ENCODE data around the gene SNX1. TPM values are rescaled to one million over a fixed set of nuclear protein-coding genes. Genes with fewer than 3 reads are reported as not detected.

SNX1 gene, protein sequence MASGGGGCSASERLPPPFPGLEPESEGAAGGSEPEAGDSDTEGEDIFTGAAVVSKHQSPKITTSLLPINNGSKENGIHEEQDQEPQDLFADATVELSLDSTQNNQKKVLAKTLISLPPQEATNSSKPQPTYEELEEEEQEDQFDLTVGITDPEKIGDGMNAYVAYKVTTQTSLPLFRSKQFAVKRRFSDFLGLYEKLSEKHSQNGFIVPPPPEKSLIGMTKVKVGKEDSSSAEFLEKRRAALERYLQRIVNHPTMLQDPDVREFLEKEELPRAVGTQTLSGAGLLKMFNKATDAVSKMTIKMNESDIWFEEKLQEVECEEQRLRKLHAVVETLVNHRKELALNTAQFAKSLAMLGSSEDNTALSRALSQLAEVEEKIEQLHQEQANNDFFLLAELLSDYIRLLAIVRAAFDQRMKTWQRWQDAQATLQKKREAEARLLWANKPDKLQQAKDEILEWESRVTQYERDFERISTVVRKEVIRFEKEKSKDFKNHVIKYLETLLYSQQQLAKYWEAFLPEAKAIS
- total RNA-seq: 100 to 1,000 TPM; 116 to 125 TPM

DNA sequence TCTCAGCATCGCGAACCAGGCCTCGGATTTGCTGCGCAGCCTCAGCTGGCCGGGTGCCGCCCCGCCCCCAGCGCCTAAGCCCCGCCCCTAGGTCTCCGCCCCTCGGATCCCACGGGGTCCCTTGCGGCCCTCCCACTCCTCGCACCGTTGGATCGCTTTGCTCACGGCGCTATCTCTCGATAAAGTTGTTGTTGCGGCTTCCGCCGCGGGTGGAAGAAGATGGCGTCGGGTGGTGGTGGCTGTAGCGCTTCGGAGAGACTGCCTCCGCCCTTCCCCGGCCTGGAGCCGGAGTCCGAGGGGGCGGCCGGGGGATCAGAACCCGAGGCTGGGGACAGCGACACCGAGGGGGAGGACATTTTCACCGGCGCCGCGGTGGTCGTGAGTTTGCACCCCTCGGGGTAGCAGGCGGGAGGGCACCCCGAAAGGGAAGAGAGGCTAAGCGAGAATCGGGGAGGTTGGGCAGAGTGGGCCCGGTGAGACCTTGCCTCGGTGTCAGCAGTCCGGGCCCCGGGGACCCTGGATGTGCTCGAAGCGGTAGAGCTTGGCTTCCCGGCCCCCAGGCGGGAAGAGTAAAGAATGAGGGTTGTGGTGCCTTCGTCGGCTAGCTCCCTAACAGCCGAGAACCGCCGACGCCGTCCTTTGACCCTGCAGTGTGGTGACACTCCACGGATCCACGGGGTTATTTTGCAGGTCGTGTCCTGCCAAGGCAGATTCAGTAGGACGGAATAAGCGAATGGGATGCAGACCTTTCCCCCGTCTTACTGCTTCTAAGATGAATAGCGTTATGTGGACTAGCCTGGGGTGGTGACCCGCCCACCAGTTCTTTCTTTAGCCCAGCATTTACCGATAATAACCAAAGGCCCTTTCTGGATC is at the start of gene SNX1:
Gene SNX1 (plus strand): TSS at position 188 of the 873 bp plus-strand sequence. CDS start 32 bp downstream, at position 220.
- intact Hi-C loops (cut with DNase I): loop anchor here (5.0 kb wide), 1 partner anchor 56 kb away; the partner anchor contains the start of gene SNX22
- Histone ChIP-seq H3K27ac (peak within 1 kb of the TSS; percentile 46), H3K4me1 (peaks cover 22% of the 10 kb centered on the region), H3K9ac (ENCODE audit: low read depth in 2 of 2, low read length in 2 of 2) (peak within 1 kb of the TSS; percentile 88 to 97), H3K4me3 (peak within 1 kb of the TSS; percentile 66), H3K9me3 (no peaks in the 10 kb centered on the region), H3K27me3 (no peaks in the 10 kb centered on the region), H3K36me3 (no peaks in the 10 kb centered on the region)
- peak; percentile 95 for DNase-seq
- TF ChIP-seq, protein P1, sequence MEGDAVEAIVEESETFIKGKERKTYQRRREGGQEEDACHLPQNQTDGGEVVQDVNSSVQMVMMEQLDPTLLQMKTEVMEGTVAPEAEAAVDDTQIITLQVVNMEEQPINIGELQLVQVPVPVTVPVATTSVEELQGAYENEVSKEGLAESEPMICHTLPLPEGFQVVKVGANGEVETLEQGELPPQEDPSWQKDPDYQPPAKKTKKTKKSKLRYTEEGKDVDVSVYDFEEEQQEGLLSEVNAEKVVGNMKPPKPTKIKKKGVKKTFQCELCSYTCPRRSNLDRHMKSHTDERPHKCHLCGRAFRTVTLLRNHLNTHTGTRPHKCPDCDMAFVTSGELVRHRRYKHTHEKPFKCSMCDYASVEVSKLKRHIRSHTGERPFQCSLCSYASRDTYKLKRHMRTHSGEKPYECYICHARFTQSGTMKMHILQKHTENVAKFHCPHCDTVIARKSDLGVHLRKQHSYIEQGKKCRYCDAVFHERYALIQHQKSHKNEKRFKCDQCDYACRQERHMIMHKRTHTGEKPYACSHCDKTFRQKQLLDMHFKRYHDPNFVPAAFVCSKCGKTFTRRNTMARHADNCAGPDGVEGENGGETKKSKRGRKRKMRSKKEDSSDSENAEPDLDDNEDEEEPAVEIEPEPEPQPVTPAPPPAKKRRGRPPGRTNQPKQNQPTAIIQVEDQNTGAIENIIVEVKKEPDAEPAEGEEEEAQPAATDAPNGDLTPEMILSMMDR (IDR thresholded peaks at IDR 0.05): no peak

DNA sequence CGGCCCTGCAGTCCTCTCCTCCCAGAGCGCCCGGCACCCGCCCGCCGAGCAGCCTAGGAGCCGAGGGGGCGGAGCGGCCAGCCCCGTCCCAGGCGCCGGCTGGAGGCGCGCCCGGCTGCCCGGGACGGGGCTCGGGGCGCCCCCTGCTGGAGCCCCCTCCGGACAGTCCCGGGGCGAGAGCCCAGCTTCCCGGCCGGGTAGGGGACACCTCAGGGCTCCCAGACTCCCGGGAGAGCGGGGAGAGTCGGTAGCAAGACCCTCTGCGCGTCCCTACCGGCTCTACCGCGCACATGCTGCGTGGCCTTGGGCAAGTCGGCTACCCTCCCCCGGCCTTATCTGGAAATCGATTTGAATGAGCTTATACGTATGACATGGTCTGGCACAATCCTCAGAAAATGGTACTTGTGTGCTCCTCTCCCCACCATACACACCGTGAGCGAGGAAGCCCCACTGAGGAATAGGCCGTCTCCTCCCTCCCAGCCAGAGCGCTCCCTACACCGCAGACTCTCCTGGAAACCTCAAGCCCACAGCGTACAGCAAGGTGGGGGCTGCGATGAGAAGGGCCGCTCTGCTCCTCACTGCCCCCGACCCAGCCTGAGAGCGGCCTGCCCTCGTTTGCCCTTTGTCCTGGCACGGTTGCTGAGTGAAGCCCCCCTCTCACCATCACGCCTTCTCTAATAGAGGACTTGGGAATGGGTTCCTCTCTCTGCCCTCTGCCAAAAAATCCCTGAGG is 49.2 kb upstream of the SNX1 start, which contains the start of gene DAPK2:
Gene DAPK2 (minus strand): TSS at position 65 of the 733 bp plus-strand sequence. CDS start 6,224 bp downstream, outside the sequence.
- DNase-seq: peak; percentile 78
- Histone ChIP-seq H3K36me3 (no peaks in the 10 kb centered on the region), H3K4me3 (peak within 1 kb of the TSS; percentile 66), H3K27me3 (no peaks in the 10 kb centered on the region), H3K9me3 (no peaks in the 10 kb centered on the region), H3K27ac (no peak within 1 kb of the TSS), H3K4me1 (peaks cover 12% of the 10 kb centered on the region), H3K9ac (ENCODE audit: low read depth in 2 of 2, low read length in 2 of 2) (peak within 1 kb of the TSS; percentile 77 to 89)
- TF ChIP-seq, protein P1 (IDR thresholded peaks at IDR 0.05): peak; percentile 78
- intact Hi-C loops (cut with DNase I): loop anchor here (5.0 kb wide), 2 partner anchors 99 to 294 kb away; no protein-coding TSS in a partner anchor

DNA sequence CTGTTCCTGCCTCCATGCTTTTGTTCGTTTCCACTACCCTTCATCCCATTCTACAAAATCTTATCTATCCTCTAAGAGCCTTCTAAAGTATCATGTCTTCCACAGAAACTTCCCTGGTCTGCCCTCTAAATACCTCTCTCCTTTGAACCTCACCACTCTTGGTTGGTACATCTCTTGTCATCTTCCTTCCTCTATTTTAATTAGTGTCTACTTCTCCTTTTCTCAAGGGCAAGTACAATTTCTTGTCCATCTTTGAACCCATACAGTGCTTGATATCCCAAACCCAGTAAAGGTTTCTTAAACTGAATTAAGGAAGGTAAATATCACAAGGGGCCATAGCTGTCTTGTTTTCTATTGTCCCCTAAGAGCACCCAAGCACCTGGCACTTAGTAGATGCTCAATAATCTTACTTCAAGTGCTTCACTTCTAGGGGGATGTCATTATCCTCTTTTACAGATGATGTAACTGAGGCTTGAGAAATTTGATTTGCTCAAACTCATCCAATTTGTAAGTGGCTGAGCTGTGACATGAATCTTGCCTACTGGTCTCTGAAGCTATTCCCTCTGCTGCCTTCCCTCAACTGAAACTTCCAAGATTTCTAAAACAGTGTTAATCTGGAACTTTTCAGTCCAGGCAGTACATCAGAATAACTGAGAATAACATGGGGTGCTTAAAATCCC is 46.9 kb upstream of the SNX1 start:
- no peak for DNase-seq
- intact Hi-C loops (cut with DNase I): loop anchor here (5.0 kb wide), 2 partner anchors 102 to 297 kb away; no protein-coding TSS in a partner anchor
- Histone ChIP-seq H3K9ac (ENCODE audit: low read depth in 2 of 2, low read length in 2 of 2) (no peak overlapping the region), H3K4me3 (no peak overlapping the region), H3K27ac (no peak overlapping the region), H3K9me3 (no peaks in the 10 kb centered on the region), H3K4me1 (peaks cover 12% of the 10 kb centered on the region), H3K36me3 (no peaks in the 10 kb centered on the region), H3K27me3 (no peaks in the 10 kb centered on the region)
- TF ChIP-seq, protein P1 (IDR thresholded peaks at IDR 0.05): no peak

DNA sequence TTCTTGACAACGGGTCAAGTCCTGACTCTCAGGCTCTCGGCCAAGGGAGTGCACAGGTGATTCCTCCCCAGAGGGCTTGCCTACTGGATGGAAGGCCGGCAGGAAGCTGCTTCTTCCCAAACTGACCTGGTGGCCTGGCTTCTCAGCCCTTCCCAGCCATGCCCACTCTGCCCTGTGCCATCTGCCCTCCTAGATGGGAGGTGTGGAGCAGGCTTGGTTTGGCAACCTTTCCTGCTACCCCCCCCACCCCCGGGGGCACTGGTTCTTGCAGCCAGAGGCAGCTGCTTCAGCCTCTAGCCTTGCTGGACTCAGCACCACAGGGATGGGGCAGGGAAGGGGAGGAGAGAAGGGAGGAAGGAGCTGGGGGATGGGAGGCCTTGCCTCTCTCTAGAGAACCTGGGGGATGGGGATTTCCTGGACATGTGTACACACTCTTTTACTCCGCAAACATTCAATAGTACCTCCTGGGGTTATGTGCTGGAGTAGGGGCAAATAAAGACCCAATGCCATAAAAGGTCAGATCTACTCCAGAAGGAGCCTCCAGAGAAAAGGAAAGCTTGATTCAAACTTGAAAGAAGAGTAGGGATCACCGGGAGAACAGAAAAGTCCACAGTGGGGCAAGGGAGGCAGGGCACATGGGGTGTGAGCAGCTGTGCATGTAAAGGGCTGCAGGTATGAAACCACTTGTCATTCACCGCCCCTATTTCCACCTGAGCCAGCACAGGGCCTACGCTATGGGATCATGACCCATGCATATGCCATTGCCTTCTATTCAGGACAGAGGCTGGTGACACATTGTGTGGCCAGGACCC is 45.3 kb upstream of the SNX1 start:
- Histone ChIP-seq H3K27me3 (no peaks in the 10 kb centered on the region), H3K4me1 (peaks cover 6% of the 10 kb centered on the region), H3K9me3 (no peaks in the 10 kb centered on the region), H3K4me3 (no peak overlapping the region), H3K9ac (ENCODE audit: low read depth in 2 of 2, low read length in 2 of 2) (no peak overlapping the region), H3K36me3 (no peaks in the 10 kb centered on the region), H3K27ac (no peak overlapping the region)
- intact Hi-C loops (cut with DNase I): no loop called here
- TF ChIP-seq, protein P1 (IDR thresholded peaks at IDR 0.05): no peak
- DNase-seq: peak; percentile 36

All from colonic mucosa (tissue), 4 donors.